Cardiac fibroblast (primary cell): Measurements from ENCODE around the gene TTC28.

Experiments
- DNase-seq, 2 donors: peaks; one replicate each; pipeline versions ENCODE4 v3.0.0 to v3.0.0-alpha.2; 2010; ENCODE audit warnings: low read depth in 2 of 2
- H3K4me3 ChIP-seq, 2 donors: replicated peaks in 1 of 2; 1 replicate in 1 of 2; 2 replicates in 1 of 2; pipeline ENCODE4 v1.5.1; 2011; ENCODE audit warnings: low read depth in 2 of 2, low read length in 2 of 2, mild to moderate bottlenecking in 2 of 2, moderate library complexity in 1 of 2
- TF ChIP-seq, protein P1 (sequence below): IDR thresholded peaks from one replicate; pipeline ENCODE4 v1.5.1; 2011; ENCODE audit warnings: low read depth, mild to moderate bottlenecking, low read length, inconsistent platforms

Gene TTC28

DNA sequence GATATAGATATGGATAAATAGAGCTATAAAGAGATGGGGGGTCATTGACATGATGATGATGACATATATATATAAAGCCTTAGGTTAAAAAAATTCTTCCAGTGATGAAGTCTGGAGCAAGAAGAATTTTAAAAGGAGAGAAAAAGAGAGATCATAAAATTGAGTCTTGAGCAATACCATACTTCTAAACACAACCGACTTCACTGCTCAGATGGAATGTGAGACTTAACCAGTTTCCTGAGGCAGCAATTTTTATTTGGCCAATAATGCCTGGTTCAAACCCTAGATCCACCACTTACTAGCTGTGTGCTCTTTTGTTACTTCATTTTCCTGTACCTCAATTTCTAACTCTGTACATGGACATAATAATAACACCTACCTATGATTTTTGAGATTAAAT, 229.5 kb downstream of the TTC28 start:
- no peak overlapping the region for H3K4me3 ChIP-seq
- TF ChIP-seq, protein P1, sequence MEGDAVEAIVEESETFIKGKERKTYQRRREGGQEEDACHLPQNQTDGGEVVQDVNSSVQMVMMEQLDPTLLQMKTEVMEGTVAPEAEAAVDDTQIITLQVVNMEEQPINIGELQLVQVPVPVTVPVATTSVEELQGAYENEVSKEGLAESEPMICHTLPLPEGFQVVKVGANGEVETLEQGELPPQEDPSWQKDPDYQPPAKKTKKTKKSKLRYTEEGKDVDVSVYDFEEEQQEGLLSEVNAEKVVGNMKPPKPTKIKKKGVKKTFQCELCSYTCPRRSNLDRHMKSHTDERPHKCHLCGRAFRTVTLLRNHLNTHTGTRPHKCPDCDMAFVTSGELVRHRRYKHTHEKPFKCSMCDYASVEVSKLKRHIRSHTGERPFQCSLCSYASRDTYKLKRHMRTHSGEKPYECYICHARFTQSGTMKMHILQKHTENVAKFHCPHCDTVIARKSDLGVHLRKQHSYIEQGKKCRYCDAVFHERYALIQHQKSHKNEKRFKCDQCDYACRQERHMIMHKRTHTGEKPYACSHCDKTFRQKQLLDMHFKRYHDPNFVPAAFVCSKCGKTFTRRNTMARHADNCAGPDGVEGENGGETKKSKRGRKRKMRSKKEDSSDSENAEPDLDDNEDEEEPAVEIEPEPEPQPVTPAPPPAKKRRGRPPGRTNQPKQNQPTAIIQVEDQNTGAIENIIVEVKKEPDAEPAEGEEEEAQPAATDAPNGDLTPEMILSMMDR = no peak
- no peak for DNase-seq

DNA sequence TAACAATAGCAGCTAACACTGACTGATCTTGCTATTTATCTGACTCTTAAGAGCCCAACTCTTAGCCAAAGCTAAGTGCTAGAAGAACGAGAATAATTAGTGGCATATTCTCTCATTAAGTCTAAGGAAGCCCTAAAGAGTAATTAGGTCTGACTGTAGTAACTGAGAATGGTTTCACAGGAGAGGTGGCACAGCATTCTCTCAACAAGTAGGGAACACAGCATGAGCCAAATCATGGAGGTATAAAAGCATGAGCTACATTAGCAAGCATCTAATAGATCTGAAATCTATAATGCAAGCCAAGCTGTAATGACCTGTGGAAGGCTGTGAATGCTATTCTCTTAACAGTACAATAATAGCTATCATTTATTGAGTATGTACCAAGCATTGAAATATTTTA, 230.6 kb downstream of the TTC28 start:
- no peak overlapping the region for H3K4me3 ChIP-seq
- DNase-seq = no peak
- TF ChIP-seq, protein P1 = no peak

DNA sequence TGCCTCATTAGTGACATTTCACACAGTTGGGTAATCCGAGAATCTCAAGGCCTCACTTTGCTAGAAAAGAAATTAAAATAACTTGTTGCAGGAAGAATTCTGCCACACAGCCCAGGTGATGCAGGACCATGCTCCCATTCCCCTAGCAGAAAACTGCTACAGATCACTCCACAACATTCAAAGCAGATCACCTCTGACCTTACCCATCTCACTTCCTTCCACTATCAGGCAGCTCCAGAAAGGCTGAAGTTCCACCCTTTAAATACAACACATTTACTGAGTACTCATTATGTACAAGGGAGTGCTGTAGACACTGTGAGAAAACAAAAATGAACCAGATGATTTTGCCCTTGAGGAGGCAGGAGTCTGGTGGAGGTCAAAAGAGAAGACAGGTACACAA, 231.0 kb downstream of the TTC28 start:
- no peak for DNase-seq
- no peak overlapping the region for H3K4me3 ChIP-seq
- TF ChIP-seq, protein P1 = no peak

DNA sequence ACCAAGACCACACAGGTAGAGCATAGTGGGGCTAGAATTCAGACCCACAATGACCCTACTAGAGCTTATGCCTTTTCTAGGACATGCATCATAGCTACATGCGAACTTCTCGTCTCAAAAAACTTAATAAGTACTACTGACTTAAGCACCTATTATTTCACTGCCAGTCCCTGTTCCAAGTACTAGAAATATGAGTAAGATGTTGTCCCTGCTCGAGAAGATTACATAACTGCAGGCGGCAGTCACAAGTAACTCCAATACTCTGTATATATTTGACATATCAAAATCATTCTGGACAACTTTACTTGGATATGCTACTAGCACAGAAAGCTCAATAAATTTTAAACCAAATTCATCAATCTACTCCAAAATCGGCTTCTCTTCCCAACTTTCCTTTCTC, 235.0 kb downstream of the TTC28 start:
- peak in 1 of 2 donors; percentile 15 for DNase-seq
- H3K4me3 ChIP-seq = no peak overlapping the region
- TF ChIP-seq, protein P1 = no peak

DNA sequence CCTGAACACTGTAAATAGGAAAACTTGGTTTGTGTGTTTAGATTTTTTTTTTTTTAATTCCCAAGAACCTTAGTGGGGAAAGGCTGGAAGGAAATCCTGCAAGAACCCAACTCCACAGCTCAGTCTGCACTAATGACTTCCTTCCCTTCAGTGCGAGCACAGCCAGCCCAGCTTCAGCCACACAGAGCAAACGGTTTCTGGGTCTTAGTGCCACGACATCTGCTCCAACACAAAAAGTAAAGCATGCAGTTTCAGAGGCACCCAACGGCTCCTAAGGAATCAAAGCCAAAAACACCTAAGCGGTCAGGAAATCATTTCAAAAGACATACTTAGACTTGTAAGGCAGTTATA, 236.1 kb downstream of the TTC28 start:
- H3K4me3 ChIP-seq = peak overlapping the region; percentile 57 to 61
- TF ChIP-seq, protein P1 = no peak
- DNase-seq = peak; percentile 80 to 85

DNA sequence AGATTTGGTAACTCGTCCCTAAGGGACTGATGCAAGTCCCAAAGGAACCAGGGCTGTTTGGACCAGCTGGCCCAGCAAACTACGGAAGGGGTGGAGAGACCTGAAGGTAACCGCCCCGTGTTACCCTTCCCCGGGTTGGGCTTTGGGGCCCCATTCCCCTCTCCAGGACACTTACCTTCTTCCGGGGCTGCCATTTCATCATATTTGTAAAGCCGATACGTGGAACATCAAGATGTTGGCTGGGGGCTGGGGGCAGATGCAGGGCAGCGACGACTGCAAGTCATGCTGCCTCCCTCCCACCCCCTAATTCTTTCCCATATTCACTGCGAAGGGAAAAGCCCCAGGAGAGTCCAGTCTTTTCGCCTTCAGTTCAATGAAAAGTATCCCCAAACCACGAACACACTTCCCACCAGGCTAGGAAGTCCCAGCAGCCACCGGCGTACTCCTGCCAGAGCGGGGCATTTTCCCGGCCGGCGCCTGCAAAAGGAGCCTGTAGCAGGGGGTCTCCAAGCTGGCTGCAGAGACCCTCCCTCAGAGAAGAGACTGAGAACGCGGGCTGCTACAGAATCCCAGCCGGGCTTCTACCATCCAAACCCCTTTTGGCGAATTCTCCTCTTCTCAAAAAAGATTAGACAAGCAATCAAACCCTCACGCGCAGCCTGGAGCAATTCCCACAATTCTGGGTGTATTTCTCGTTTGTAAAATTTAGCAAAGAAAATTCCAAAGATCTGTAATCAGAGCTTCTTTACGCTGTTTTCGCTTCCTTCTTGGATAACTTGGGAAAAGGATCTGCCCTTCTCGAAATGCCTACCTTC, 236.7 kb downstream of the TTC28 start:
- DNase-seq = peak; percentile 62 to 66

More for the DNA sequence above, 236.7 kb downstream of the TTC28 start:
- TF ChIP-seq, protein P1 = no peak
- H3K4me3 ChIP-seq = peak overlapping the region; percentile 57 to 61
